Stimulated activated CD8-positive, alpha-beta memory T cell treated with anti-CD3 and anti-CD28 coated beads, Interleukin-4, amount 100 ng/mL, for 1 hour (primary cell): ENCODE data around the gene BIRC5.

ENCODE experiments used
- DNase-seq, 2 donors: peaks; one replicate each; pipeline ENCODE4 v3.0.0-alpha.2; 2020; ENCODE audit warnings: low read depth in 2 of 2, low spot score in 1 of 2

BIRC5 gene

GRCh38 chr17:78183916-78184315, 30.1 kb upstream of the BIRC5 start:
- DNase-seq = no peak

- no peak for DNase-seq
These were observed 29.7 kb upstream of the BIRC5 start for GRCh38 chr17:78184351-78184750.

- DNase-seq = no peak
These were observed 29.2 kb upstream of the BIRC5 start for GRCh38 chr17:78184868-78185267.

GRCh38 chr17:78185981-78186691, 27.9 kb upstream of the BIRC5 start:
- DNase-seq = no peak

- DNase-seq = peak; percentile 26 to 51
These were observed 27.1 kb upstream of the BIRC5 start, which contains the start of the genes AFMID and TK1 for GRCh38 chr17:78186692-78187595. AFMID (plus strand) TSS chr17:78187362; CDS start chr17:78187371, 9 bp downstream. TK1 (minus strand) TSS chr17:78187052; CDS start chr17:78186994, 58 bp downstream.

GRCh38 chr17:78196716-78197115, 17.3 kb upstream of the BIRC5 start:
- DNase-seq = no peak

GRCh38 chr17:78197147-78197832, 16.8 kb upstream of the BIRC5 start:
- no peak for DNase-seq

GRCh38 chr17:78200451-78200850, 13.6 kb upstream of the BIRC5 start:
- DNase-seq = no peak

- DNase-seq = no peak
These were observed 11.4 kb upstream of the BIRC5 start for GRCh38 chr17:78202666-78203065.

- no peak for DNase-seq
These were observed 9.5 kb upstream of the BIRC5 start for GRCh38 chr17:78204387-78205123.

- DNase-seq = no peak
These were observed 8.8 kb upstream of the BIRC5 start for GRCh38 chr17:78205124-78205775.

GRCh38 chr17:78206298-78206697, 7.8 kb upstream of the BIRC5 start:
- no peak for DNase-seq

- DNase-seq = no peak
These were observed 5.6 kb upstream of the BIRC5 start for GRCh38 chr17:78208486-78208885.

GRCh38 chr17:78210111-78210510, 3.9 kb upstream of the BIRC5 start:
- no peak for DNase-seq

- no peak for DNase-seq
These were observed 3.0 kb upstream of the BIRC5 start for GRCh38 chr17:78211032-78211431.

- DNase-seq = no peak
These were observed 631 bp downstream of the BIRC5 start for GRCh38 chr17:78214706-78215061.

GRCh38 chr17:78219396-78220150, 5.5 kb downstream of the BIRC5 start:
- no peak for DNase-seq

GRCh38 chr17:78223061-78223460, 9.0 kb downstream of the BIRC5 start:
- DNase-seq = no peak

- no peak for DNase-seq
These were observed 9.7 kb downstream of the BIRC5 start for GRCh38 chr17:78223765-78224164.
